T-helper 1 cell (primary cell): ENCODE data around the gene ZSCAN18.

Source experiments
- DNase-seq, 5 donors: peaks; one replicate each; pipeline ENCODE4 v3.0.0-alpha.2; 2012 to 2020

The ZSCAN18 gene

DNA sequence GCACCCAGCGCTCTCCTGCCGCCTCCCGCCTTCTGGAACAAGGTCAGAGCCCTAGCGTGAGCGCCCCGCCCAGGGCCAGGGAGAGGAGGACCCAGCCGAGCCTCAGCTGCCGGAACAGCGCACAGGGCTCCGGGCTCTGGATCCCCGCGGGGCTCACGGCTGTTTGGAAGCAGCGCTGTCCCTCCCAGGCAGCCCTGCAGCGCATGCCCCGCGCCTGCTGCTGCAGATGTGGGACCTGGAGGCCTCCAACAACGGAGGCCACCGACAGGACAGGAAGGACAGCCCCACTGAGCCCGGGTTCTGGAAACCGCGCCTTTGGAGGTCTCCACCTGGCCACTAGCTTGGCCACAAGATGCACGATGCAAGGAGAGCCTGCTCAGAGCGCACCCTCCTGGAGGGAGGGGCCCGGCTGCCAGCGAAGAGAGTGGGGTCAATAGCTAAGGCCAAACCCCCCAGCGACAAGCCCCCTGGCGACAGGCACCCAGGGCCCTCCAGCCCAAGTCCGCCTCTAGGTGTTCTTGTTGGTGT is 12.6 kb downstream of the ZSCAN18 start:
- DNase-seq = no peak

DNA sequence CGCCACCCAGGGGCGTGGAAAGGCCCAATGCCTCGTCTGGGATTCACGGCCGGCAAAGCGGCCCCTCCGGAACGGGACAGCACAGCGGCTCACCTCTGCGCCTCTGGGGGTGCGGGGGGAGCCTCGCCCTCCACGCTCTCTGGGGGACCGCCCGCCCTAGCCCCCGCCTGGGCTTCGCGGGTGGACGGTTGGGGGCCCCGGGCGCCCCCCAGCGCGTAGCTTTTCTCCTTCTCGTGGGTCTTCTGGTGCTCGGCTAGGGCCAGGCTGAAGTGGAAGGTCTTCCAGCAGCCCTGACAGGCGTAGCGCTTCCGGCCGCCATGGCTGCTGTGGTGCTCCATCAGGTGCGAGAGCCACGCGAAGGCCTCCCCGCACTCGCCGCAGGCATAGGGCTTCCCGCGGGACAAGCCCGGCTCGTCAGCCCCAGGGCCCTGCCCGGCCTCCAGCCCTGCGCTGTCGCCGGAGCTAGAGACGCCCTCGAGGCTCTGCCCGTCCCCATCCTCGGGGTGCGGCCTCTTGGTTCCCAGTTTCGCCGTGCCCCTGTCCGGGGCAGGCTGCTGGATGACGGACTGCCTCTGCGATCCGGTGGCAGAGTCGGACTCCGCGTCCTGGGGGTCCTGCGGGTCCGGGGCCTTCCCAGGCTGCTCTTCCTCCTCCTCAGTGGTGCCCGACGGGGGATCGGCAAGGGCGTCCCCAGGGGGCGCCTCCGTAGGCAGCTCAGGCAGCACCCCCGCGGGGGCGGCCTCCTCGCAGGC is 13.3 kb downstream of the ZSCAN18 start:
- DNase-seq = no peak

GRCh38 chr19:58083021-58083420 is 15.0 kb downstream of the ZSCAN18 start:
- DNase-seq = no peak

GRCh38 chr19:58079792-58080191 is 18.2 kb downstream of the ZSCAN18 start:
- DNase-seq = no peak

- DNase-seq = no peak
Measured at GRCh38 chr19:58067240-58067912, 30.7 kb downstream of the ZSCAN18 start.

- DNase-seq = no peak
Measured at GRCh38 chr19:58063712-58064111, 34.3 kb downstream of the ZSCAN18 start.

DNA sequence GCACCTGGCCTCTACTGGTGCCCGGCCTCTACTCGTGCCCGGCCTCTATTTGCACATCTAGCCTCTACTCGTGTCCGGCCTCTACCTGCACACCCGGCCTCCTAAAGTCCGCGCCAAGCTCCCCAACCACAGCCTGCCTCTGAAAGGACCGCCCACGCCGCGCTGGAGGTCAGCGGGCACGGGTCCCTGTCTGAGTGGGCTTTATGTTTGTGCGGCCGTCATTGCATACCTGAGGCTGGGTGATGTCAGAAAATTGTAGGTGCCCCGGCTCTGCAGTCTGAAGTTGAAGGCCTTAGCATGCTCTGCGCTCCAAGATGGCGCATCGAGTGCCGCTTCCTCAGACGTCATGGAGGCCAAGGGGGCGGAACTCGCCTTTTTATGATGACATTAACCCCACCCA is 37.8 kb downstream of the ZSCAN18 start:
- DNase-seq = no peak

DNA sequence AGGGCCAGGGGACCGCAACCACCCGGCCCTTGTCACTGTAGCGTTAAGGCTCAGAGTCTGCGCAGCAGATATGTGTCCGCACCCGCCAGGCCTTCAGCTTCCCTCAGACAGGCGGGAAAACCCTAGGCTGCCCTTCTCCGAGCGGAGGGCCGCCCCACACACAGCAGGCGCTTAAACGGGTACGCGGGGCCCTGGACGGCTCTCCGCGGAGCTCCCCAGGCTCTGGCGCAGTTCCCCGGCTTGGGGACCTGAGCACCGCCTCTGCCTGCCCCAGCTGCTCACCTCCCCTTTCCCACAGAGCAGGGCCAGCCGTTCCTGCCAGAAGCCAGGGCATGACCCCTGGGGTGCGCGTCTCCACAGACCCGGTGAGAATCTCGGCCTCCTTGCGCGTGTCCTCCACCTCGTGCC is 38.4 kb downstream of the ZSCAN18 start:
- no peak for DNase-seq

DNA sequence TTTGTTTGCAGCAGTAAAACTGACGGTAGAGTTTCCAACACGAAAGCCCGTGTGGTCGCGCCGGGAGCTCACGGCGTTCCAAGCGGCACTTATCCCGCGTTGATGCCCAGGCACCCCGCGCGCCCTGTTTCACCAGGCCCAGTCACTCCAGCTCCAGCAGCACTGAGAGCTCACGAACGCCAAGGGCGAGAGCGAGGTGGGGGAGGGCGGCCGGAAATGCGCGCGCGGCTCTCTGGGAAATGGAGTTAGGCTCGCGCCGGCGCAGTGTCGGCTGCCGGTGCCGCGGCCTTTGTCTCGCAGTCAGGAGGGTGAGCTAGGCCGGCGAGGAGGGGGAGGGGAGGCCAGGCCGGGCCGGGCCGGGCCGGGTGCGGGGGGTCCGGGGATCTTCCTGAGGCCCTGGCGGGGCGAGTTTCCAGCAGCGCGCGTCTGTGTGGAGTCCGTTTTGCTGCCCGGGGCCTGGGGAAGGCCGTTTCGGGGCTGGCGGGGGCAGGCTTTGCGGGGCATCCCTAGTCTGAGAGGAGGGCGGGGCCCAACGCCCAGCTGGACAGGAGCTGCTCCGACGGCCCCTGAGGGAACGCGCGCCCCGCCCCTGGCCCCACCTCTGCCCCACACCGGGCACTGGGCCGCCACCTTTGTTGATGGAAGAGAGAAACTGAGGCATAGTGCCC is 38.9 kb downstream of the ZSCAN18 start, which contains the start of gene ZNF135:
TSS of gene ZNF135 (plus strand) at position 280 of the 668 bp plus-strand sequence. CDS start 721 bp downstream, outside the sequence.
- DNase-seq = peak in 2 of 5 donors; percentile 19 to 57

- no peak for DNase-seq
Measured at GRCh38 chr19:58058467-58058866, 39.6 kb downstream of the ZSCAN18 start.

- DNase-seq = no peak
Measured at GRCh38 chr19:58056861-58057260, 41.2 kb downstream of the ZSCAN18 start.

DNA sequence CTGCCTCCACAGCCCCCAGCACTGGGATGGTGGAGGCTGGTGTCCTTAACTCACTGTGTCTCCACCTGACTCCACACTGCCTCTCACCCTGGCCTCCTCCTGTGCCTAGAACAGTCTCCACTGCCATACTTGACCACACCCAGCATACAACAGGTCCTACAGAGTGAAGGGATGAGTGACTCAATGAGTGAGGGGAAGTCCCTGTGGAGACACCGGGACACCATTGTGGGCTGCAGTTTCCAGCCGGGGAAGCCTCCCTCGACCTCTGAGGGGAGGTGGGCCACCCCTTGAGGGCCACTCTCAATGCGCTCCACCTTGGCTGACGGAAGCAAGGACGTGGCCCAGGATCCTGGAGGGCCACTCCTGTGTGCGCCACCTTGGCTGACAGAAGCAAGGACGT is 41.8 kb downstream of the ZSCAN18 start:
- DNase-seq = no peak

- no peak for DNase-seq
Measured at GRCh38 chr19:58054901-58055874, 42.8 kb downstream of the ZSCAN18 start.

DNA sequence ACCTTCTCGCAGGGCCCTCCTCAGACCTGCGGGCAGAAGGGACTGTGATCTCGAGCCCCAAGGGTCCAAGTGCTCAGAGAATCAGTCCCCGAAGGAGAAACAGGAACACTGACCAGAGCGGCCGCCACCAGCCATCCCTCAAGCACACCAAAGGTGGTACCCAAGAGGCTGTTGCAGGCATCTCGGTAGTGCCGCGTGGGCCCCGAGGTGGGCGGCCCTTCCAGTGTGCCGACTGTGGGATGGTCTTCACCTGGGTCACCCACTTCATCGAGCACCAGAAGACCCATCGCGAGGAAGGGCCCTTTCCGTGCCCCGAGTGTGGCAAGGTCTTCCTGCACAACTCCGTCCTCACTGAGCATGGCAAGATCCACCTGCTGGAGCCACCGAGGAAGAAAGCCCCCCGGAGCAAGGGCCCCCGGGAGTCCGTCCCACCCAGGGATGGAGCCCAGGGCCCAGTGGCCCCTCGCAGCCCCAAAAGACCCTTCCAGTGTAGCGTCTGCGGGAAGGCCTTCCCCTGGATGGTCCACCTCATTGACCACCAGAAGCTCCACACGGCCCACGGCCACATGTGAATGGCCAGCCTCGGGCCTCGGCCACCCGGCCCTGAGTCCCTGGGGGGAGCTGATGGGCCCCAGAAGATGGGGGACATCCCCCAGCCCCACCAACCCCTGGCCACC is 44.4 kb downstream of the ZSCAN18 start:
- no peak for DNase-seq

DNA sequence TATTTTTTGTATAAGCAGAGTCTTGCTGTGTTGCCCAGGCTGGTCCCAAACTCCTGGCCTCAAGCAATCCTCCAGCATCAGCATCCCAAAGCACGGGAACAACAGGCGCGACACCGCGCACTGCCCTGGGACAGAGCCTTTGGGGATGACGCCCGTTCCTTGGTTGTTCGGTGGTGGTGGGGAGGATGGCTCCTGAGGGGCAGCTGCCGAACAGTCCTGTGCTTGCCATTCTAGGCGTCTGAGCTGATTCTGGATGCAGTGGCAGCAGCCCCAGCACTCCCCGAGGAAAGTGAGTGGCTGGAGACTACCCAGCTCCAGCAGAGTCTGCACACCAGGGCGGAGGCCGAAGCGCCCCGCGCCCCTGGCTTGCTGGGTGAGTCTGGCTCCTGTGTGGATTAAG is 45.8 kb downstream of the ZSCAN18 start:
- DNase-seq = no peak

- DNase-seq = no peak
Measured at GRCh38 chr19:58047672-58048071, 50.4 kb downstream of the ZSCAN18 start.

- DNase-seq = no peak
Measured at GRCh38 chr19:58046856-58047255, 51.2 kb downstream of the ZSCAN18 start.

GRCh38 chr19:58045411-58046050 is 52.5 kb downstream of the ZSCAN18 start:
- no peak for DNase-seq

DNA sequence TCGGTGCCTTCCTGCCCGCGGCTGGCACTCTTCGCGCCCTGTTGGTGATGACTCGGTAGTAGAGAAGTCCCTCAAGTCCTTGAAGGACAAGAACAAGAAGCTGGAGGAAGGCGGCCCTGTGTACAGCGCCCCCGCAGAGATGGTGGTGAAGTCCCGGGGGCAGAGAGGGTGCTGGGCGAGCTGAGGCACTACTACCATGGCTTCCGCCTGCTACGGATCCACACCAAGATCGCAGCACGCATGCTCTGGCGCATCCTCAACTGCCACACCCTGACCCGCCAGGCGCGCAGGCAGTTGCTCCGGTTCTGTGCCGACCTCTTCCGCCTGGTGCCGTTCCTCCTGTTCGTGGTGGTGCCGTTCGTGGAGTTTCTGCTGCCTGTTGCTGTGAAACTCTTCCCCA is 53.1 kb downstream of the ZSCAN18 start:
- DNase-seq = no peak

DNA sequence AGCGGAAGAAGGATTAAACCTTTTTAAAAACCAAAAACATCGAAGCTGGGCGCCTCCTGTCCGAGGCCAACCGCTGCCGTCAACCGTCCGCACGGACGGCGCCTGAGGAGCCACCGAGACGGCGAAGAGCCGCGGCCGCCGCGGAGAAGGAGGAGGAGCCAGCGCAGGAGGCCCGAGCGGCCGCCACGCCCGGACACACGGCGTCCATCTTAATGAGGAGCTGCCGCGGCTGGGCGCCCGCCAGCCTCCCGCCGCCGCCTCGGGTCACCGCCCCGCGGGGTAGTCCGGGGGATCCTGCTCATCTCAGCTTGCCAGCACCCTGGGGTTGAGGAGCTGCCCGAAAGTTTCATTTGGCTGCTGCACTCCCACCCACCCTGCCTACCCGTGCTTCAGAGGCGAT is 53.6 kb downstream of the ZSCAN18 start:
- no peak for DNase-seq
